ENCODE data around the gene TLN1.
A peak's percentile ranks its signal among the peaks of the same experiment; 100 is the strongest.

Gene TLN1

GRCh38 chr9:35660966-35661415 is 71.0 kb downstream of the TLN1 start:
- peak; percentile 8 for DNase-seq

- no peak for DNase-seq
Measured at GRCh38 chr9:35659340-35659739, 72.7 kb downstream of the TLN1 start.

DNA sequence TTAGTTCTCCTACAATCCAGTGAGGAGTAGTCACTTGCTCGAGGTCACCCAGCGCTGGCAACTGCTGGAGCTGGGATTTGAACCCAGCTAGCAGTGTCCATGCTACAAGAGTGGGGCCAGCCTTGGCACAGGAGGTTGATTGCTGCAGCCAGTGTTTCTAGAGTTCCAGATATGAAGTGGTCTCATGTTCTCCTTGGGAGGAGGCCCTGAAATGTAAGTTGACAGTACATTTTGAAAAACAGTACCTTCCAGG is 73.1 kb downstream of the TLN1 start:
- DNase-seq: peak; percentile 43

GRCh38 chr9:35658137-35658967 is 73.6 kb downstream of the TLN1 start, which contains the start of gene CCDC107:
Gene CCDC107 (plus strand): TSS chr9:35658292. CDS start chr9:35658380, 88 bp downstream.
- DNase-seq: peak; percentile 83

DNA sequence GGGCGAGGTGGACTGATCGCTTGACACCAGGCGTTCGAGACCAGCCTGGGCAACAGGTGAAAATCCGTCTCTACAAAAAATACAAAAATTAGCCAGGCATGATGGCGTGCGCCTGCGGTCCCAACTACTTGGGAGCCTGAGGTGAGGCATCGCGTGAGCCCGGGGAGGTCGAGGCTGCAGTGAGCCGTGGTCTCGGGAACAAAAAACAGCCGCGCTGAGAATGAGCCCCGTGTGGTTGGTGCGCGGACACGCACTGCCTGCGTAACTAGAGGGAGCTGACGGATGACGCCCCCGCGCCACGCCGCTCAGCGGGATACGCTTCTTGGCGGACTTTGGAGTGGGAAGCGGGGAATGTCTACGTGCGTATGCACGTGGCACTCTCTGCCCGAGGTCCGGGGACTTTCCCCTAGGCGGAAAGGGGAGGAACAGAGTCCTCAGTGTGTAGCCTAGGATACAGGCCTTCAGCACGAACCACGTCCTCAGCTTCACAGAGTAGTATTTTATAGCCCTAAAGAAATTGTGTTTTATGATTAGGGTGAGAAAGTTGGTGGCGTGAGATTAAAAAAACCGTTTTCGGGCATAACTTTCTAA is 74.4 kb downstream of the TLN1 start, which contains the start of gene RMRP:
Gene RMRP (minus strand): TSS at position 474 of the 591 bp plus-strand sequence.
- peak; percentile 99 for DNase-seq

- DNase-seq: no peak
Measured at GRCh38 chr9:35656831-35657545, 75.0 kb downstream of the TLN1 start.

DNA sequence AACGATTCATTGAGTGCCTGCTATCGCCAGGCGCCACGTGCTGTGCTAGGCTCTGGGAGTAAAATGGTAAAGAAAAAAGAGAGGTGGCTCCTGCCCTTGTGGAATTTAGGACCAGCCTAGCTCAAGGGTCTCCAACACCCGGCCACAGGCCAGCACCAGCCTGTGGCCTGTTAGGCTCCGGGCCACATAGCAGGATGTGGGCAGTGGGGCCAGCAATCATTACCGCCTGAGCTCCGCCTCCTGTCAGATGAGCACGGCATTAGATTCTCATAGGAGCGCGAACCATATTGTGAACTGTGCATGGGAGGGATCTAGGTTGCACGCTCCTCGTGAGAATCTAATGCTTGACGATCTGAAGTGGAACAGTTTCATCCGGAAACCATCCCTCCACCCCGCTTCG is 75.6 kb downstream of the TLN1 start:
- DNase-seq: no peak

DNA sequence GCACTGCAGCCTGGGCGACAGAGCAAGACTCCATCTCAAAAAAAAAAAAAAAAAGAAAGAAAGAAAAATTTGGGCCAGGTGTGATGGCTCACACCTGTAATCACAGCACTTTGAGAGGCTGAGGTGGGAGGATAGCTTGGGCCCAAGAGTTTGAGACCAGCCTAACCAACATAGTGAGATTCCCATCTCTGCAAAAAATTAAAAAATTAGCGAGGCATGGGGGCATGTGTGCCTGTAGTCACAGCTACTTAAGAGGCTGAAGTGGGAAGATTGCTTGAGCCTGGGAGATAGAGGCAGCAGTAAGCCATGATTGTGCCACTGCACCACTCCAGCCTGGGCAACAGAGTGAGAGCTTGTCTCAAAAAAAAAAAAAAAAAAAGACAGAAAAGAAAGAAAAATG is 78.4 kb downstream of the TLN1 start:
- no peak for DNase-seq

GRCh38 chr9:35652829-35653209 is 79.2 kb downstream of the TLN1 start:
- no peak for DNase-seq

GRCh38 chr9:35651956-35652828 is 79.8 kb downstream of the TLN1 start:
- DNase-seq: peak; percentile 73

DNA sequence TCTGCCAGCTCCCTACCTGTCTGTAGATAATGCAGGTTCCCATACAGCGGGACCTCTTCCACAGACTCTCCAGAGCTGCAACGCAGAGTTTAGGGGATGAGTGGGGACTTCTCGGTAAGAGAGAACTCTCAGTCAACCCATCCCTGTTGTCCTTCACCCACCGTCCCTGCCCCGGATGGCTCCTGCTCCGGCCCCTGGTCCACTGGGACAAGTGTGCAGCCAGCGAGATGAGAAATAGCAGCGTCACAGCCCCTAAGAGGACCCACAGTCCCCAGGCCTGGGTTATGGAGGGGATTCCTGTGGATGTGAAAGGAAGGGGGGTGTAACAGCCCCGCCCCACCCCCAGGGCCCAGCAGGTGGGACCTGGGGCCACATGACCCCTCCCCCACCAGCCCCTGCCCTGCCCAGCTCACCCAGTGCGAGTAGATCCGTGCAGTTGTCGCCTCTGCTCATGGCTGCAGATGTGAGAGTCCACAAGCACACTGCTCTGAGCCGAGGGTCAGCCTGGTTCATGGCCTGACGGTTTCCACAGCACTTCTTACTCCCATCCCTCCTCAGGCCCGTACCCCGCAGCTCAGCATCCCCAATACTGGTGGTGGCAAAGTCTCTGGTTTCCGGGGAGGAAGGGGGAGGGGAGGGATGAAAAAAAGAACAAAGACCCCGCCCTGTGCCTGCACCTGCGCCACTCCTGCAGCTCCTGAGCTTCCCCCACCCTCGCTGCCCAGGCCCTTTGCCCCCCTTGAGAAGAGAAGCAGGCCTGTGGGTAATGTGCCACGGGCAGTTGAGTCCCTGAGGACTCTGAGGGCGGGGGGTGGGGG is 81.4 kb downstream of the TLN1 start, which contains the start of gene SIT1:
Gene SIT1 (minus strand): TSS at position 591 of the 818 bp plus-strand sequence. CDS start 78 bp downstream, at position 513.
- no peak for DNase-seq

GRCh38 chr9:35649431-35650340 is 82.3 kb downstream of the TLN1 start:
- DNase-seq: peak; percentile 83

Measured in MV-4-11 (cell line).